Duodenal mucosa (tissue), 2 donors: ENCODE results near the gene TGFBR3L.
"Not testable (repeated sequence)": the region's sequence is repeated elsewhere in the genome, so short reads cannot be mapped to it uniquely, and the experiment has no call there.

Experiments
- H3K27ac ChIP-seq: one replicate; pipeline ENCODE4 v1.7.0; 2013; ENCODE audit warnings: low read depth, low read length
- H3K27me3 ChIP-seq, 2 donors: one replicate each; pipeline ENCODE4 v1.7.0; 2013; ENCODE audit warnings: low read length in 2 of 2, control low read depth in 1 of 2; ENCODE audit not compliant: insufficient read depth in 2 of 2, control insufficient read depth in 1 of 2
- H3K36me3 ChIP-seq, 2 donors: one replicate each; pipeline ENCODE4 v1.7.0; 2013; ENCODE audit warnings: low read length in 2 of 2, control low read depth in 1 of 2; ENCODE audit not compliant: insufficient read depth in 2 of 2, control insufficient read depth in 1 of 2
- H3K4me1 ChIP-seq, 2 donors: one replicate each; pipeline ENCODE4 v1.7.0; 2013; ENCODE audit warnings: low read length in 2 of 2, control low read depth in 1 of 2; ENCODE audit not compliant: insufficient read depth in 2 of 2, control insufficient read depth in 1 of 2
- H3K4me3 ChIP-seq, 2 donors: one replicate each; pipeline ENCODE4 v1.7.0; 2013; ENCODE audit warnings: low read length in 2 of 2, low read depth in 1 of 2
- H3K9ac ChIP-seq, 2 donors: one replicate each; pipeline ENCODE4 v1.7.0; 2013; ENCODE audit warnings: low read length in 2 of 2, low read depth in 1 of 2
- H3K9me3 ChIP-seq, 2 donors: one replicate each; pipeline ENCODE4 v1.7.0; 2013; ENCODE audit warnings: low read length in 2 of 2, control low read depth in 1 of 2; ENCODE audit not compliant: control insufficient read depth in 1 of 2

Gene TGFBR3L

DNA sequence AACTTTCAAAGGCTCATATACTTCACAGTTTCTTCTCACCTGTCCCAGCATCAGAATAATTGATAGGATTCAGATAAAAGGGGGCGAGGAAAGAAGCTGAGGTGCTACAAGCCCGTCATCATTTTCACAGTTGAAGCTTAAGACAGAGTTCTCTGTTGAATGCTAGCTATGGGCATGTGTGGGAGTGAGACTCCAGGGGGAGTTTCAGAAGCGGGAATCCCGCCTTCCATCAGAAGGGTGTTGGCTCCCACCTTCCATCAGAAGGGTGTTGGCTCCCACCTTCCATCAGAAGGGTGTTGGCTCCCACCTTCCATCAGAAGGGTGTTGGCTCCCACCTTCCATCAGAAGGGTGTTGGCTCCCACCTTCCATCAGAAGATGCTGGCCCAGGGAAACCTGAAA, 46.5 kb downstream of the TGFBR3L start:
- not testable (repeated sequence) for H3K9ac ChIP-seq, H3K27ac ChIP-seq, H3K4me1 ChIP-seq, H3K4me3 ChIP-seq, H3K9me3 ChIP-seq, H3K27me3 ChIP-seq
- H3K36me3 ChIP-seq = peaks cover 23 to 62% of the 10 kb centered on the region in 2 donors

DNA sequence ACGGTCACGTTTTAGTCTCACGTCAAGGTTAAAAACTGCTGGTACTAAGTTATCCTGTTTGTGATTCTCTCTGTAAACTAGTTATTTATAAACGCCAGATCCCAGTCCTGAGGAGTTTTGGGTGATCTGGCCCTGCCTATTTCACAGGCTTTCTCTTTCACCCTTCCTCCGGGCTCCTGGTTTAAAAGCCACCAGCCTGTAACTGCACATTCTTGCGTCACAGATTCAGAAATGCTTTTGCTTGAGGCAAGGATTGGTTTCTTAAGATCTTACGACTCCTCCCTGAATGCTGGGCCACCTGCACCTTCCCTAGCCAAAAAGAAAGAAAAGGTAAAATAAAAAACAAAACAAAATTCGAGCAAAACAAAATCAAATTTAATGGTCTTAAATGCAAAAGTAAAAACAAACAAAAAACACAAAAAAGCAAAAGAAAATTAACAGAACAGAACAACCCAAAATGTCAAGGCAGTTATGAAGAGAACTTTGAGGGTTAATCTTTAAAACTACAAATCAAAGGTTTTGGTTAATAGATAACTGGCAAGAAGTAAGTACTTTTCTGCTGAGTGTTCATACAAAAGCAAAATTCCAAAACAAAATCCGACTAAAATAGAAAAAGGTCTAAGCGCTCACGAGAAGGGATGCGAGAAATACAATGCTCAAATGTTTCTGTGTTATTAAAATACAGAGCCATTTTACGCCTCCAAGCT, 47.4 kb downstream of the TGFBR3L start:
- Histone ChIP-seq H3K36me3 (peaks cover 23 to 71% of the 10 kb centered on the region in 2 donors), H3K4me3 (no peak overlapping the region), H3K27me3 (no peaks in the 10 kb centered on the region), H3K4me1 (no peaks in the 10 kb centered on the region), H3K27ac (no peak overlapping the region), H3K9me3 (no peaks in the 10 kb centered on the region), H3K9ac (no peak overlapping the region)

DNA sequence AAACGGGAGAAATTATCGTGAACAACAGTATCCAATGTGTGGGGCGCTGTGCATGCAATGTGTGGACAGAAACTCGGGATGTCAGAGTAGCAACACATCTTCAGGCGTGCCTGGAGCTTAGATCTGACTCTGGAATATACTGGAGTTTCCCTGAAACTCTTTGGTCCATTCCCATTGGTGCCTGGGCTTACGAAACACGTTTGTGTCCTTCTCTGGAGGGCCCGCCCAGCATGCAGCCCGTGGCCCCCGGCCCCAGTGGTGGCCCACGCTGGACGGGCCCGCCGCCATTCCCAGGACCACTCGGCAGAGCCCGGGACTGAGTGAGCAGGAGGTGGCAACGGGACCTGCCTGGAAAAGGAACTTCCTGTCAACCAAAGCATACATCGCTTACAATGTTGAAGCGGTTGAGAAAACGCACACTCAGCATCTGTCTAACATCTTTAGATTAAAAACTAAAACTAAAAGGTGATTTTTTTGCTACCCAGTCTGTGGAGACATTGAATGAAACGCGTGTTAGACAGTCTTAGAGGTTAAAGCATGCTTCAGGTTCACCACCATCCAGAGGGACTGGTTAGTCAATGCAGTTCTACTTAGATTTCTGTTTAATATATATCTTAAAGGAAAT, 48.1 kb downstream of the TGFBR3L start:
- H3K36me3 ChIP-seq = peaks cover 30 to 78% of the 10 kb centered on the region in 2 donors
- no peak overlapping the region for H3K27ac ChIP-seq
- no peaks in the 10 kb centered on the region for H3K4me1 ChIP-seq
- no peak overlapping the region for H3K9ac ChIP-seq
- no peaks in the 10 kb centered on the region for H3K27me3 ChIP-seq
- H3K9me3 ChIP-seq = no peaks in the 10 kb centered on the region
- no peak overlapping the region for H3K4me3 ChIP-seq

GRCh38 chr19:7963566-7963965, 48.9 kb downstream of the TGFBR3L start:
- no peak overlapping the region for H3K4me3 ChIP-seq
- H3K27me3 ChIP-seq = no peaks in the 10 kb centered on the region
- no peak overlapping the region for H3K27ac ChIP-seq
- peaks cover 35 to 81% of the 10 kb centered on the region in 2 donors for H3K36me3 ChIP-seq
- H3K9me3 ChIP-seq = no peaks in the 10 kb centered on the region
- no peak overlapping the region for H3K9ac ChIP-seq
- H3K4me1 ChIP-seq = no peaks in the 10 kb centered on the region

- Histone ChIP-seq H3K36me3 (peaks cover 45 to 82% of the 10 kb centered on the region in 2 donors), H3K9ac (no peak overlapping the region), H3K9me3 (no peaks in the 10 kb centered on the region), H3K4me1 (no peaks in the 10 kb centered on the region), H3K27ac (no peak overlapping the region), H3K4me3 (no peak overlapping the region), H3K27me3 (no peaks in the 10 kb centered on the region)
These were observed 50.7 kb downstream of the TGFBR3L start for GRCh38 chr19:7965259-7965841.

- no peaks in the 10 kb centered on the region for H3K4me1 ChIP-seq
- peaks cover 42 to 80% of the 10 kb centered on the region in 2 donors for H3K36me3 ChIP-seq
- no peak overlapping the region for H3K4me3 ChIP-seq
- H3K27me3 ChIP-seq = no peaks in the 10 kb centered on the region
- H3K27ac ChIP-seq = no peak overlapping the region
- H3K9me3 ChIP-seq = no peaks in the 10 kb centered on the region
- no peak overlapping the region for H3K9ac ChIP-seq
These were observed 51.5 kb downstream of the TGFBR3L start for GRCh38 chr19:7965921-7966665.

DNA sequence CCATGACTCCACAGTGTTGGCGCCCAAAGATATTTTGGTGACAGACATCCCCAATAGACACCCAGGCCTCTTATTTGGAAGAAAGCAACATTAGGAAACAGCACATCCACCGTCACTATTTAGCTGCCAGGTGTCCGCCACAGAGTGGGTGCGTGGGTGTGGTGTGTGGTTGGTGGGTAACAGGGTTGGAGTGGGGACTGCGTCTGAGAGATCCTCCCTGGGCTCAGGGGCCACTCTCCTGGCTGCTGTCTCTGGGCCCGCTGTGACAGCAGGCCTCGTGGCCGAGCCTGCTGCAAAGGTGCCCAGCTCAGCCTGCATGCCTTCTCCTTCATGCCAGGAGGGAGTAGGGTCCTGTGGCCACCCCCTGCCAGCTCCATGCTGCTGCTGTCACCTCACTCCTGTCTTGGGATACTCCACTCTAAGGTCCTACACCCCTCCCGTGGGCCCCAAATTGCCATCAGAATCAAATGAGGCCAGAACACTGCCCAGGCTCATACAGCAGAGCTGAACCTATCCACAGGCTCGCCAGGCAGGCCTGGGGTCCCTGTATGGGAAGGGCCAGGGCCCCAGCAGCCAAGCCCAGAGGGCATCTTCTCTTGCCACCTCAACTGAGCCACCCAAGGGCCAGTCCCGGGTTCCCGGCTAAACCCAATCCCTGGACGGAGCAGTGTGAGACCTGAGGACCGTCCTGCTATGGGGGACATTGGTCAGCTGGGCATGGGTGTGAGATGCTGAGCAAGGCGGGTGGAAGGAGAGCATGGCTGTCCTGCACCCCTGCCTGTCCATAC, 53.6 kb downstream of the TGFBR3L start:
- H3K9ac ChIP-seq = no peak overlapping the region
- H3K4me1 ChIP-seq = no peaks in the 10 kb centered on the region
- no peak overlapping the region for H3K4me3 ChIP-seq
- no peaks in the 10 kb centered on the region for H3K9me3 ChIP-seq
- H3K36me3 ChIP-seq = peaks cover 34 to 72% of the 10 kb centered on the region in 2 donors
- H3K27ac ChIP-seq = no peak overlapping the region
- H3K27me3 ChIP-seq = no peaks in the 10 kb centered on the region
